ENCODE results near the gene KRTAP5-3. TPM values are rescaled to one million over a fixed set of nuclear protein-coding genes. Genes with fewer than 3 reads are reported as not detected.
"Not testable (repeated sequence)": the region's sequence is repeated elsewhere in the genome, so short reads cannot be mapped to it uniquely, and the experiment has no call there.

The KRTAP5-3 gene
- total RNA-seq, 1 donor from 2014 or later, result not detected

GRCh38 chr11:1581976-1582375 lies 26.3 kb downstream of the KRTAP5-3 start:
- no peaks in the 10 kb centered on the region for H3K4me1 Mint-ChIP-seq
- Histone ChIP-seq H3K4me3 (no peak overlapping the region), H3K4me2 (no peak overlapping the region), H3K27me3 (peaks cover 24% of the 10 kb centered on the region), H3K27ac (no peak overlapping the region), H3K36me3 (no peaks in the 10 kb centered on the region), H4K20me1 (ENCODE audit: low read depth) (no peaks in the 10 kb centered on the region), H3K9ac (no peak overlapping the region), H3F3A (ENCODE audit: low read depth) (no peaks in the 10 kb centered on the region), H3K9me3 (ENCODE audit: low read depth) (no peaks in the 10 kb centered on the region), H3K79me2 (ENCODE audit: low read depth) (no peaks in the 10 kb centered on the region), H3K4me1 (no peaks in the 10 kb centered on the region), H2AFZ (replicated peaks) (no peak overlapping the region)
- H3K36me3 Mint-ChIP-seq, result no peaks in the 10 kb centered on the region
- no peak overlapping the region for H3K27ac Mint-ChIP-seq
- no peak overlapping the region for H3K4me3 Mint-ChIP-seq
- peaks cover 16% of the 10 kb centered on the region for H3K27me3 Mint-ChIP-seq (ENCODE audit: insufficient read depth, low read depth)
- peaks cover 18% of the 10 kb centered on the region for H3K9me3 Mint-ChIP-seq
- no peak for DNase-seq (ENCODE audit: low spot score)
- TF ChIP-seq, protein P1, sequence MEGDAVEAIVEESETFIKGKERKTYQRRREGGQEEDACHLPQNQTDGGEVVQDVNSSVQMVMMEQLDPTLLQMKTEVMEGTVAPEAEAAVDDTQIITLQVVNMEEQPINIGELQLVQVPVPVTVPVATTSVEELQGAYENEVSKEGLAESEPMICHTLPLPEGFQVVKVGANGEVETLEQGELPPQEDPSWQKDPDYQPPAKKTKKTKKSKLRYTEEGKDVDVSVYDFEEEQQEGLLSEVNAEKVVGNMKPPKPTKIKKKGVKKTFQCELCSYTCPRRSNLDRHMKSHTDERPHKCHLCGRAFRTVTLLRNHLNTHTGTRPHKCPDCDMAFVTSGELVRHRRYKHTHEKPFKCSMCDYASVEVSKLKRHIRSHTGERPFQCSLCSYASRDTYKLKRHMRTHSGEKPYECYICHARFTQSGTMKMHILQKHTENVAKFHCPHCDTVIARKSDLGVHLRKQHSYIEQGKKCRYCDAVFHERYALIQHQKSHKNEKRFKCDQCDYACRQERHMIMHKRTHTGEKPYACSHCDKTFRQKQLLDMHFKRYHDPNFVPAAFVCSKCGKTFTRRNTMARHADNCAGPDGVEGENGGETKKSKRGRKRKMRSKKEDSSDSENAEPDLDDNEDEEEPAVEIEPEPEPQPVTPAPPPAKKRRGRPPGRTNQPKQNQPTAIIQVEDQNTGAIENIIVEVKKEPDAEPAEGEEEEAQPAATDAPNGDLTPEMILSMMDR (IDR thresholded peaks at IDR 0.05), result no peak
- TF ChIP-seq EZH2phosphoT487 (IDR thresholded peaks at IDR 0.05), result no peak
- TF ChIP-seq EZH2 (IDR thresholded peaks at IDR 0.05), result no peak

- peaks cover 71% of the 10 kb centered on the region for H3K27me3 ChIP-seq
- Mint-ChIP-seq H3K27ac (no peak overlapping the region), H3K9me3 (peaks cover 14% of the 10 kb centered on the region), H3K27me3 (ENCODE audit: insufficient read depth, low read depth) (peaks cover 33% of the 10 kb centered on the region), H3K4me1 (no peaks in the 10 kb centered on the region), H3K4me3 (no peak overlapping the region), H3K36me3 (no peaks in the 10 kb centered on the region)
- H3K4me1 ChIP-seq, result peaks cover 6% of the 10 kb centered on the region
- H3K27ac ChIP-seq, result no peak overlapping the region
- TF ChIP-seq EZH2 (IDR thresholded peaks at IDR 0.05), result no peak
- no peak for TF ChIP-seq EZH2phosphoT487 (IDR thresholded peaks at IDR 0.05)
- TF ChIP-seq, protein P1 (IDR thresholded peaks at IDR 0.05), result no peak
- H3K9me3 ChIP-seq (ENCODE audit: low read depth), result no peaks in the 10 kb centered on the region
- no peak overlapping the region for H3K4me3 ChIP-seq
- H3K9ac ChIP-seq, result no peak overlapping the region
- peaks cover 11% of the 10 kb centered on the region for H3F3A ChIP-seq (ENCODE audit: low read depth)
- H3K4me2 ChIP-seq, result no peak overlapping the region
- H4K20me1 ChIP-seq (ENCODE audit: low read depth), result peaks cover 19% of the 10 kb centered on the region
- no peaks in the 10 kb centered on the region for H3K36me3 ChIP-seq
- H2AFZ ChIP-seq (replicated peaks), result no peak overlapping the region
- no peak for DNase-seq (ENCODE audit: low spot score)
- no peaks in the 10 kb centered on the region for H3K79me2 ChIP-seq (ENCODE audit: low read depth)
Measured at GRCh38 chr11:1576825-1577224, 31.4 kb downstream of the KRTAP5-3 start.

GRCh38 chr11:1575756-1576155 lies 32.5 kb downstream of the KRTAP5-3 start:
- Mint-ChIP-seq H3K4me3 (peak overlapping the region; percentile 30), H3K27me3 (ENCODE audit: insufficient read depth, low read depth) (peaks cover 32% of the 10 kb centered on the region)
- H3K27ac ChIP-seq; H3K4me2 ChIP-seq; H3K36me3 Mint-ChIP-seq; H3K79me2 ChIP-seq (ENCODE audit: low read depth); H3K4me1 Mint-ChIP-seq; H3K9ac ChIP-seq; H3K27ac Mint-ChIP-seq; H3K9me3 ChIP-seq (ENCODE audit: low read depth); H3K4me3 ChIP-seq; H3K36me3 ChIP-seq; DNase-seq (ENCODE audit: low spot score); H3K9me3 Mint-ChIP-seq; H2AFZ ChIP-seq (replicated peaks): not testable (repeated sequence)
- peaks cover 11% of the 10 kb centered on the region for H3F3A ChIP-seq (ENCODE audit: low read depth)
- peaks cover 14% of the 10 kb centered on the region for H3K4me1 ChIP-seq
- H3K27me3 ChIP-seq, result peaks cover 81% of the 10 kb centered on the region
- H4K20me1 ChIP-seq (ENCODE audit: low read depth), result peaks cover 26% of the 10 kb centered on the region

DNA sequence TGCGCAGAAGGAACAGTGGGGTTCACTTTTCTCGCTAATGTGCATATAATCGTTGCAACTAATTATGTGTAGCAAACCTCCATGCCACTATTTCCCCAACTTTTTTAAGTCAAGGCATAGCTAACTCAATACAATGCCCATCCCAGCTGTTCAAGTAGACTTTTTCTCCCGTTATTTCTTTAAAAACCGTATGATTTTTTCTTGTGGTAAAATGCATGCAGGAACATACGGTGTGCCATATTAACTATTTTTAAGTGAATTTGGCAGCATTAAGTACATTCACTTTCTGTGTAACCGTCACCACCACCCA lies 33.4 kb downstream of the KRTAP5-3 start:
- Histone ChIP-seq H2AFZ (replicated peaks) (no peak overlapping the region), H3F3A (ENCODE audit: low read depth) (peaks cover 20% of the 10 kb centered on the region), H3K79me2 (ENCODE audit: low read depth) (no peaks in the 10 kb centered on the region), H3K4me3 (no peak overlapping the region), H3K9me3 (ENCODE audit: low read depth) (no peaks in the 10 kb centered on the region), H3K27me3 (peaks cover 89% of the 10 kb centered on the region), H3K9ac (no peak overlapping the region), H4K20me1 (ENCODE audit: low read depth) (peaks cover 33% of the 10 kb centered on the region), H3K4me2 (no peak overlapping the region), H3K27ac (no peak overlapping the region), H3K36me3 (no peaks in the 10 kb centered on the region), H3K4me1 (peaks cover 15% of the 10 kb centered on the region)
- H3K4me1 Mint-ChIP-seq, result no peaks in the 10 kb centered on the region
- H3K4me3 Mint-ChIP-seq, result peak overlapping the region; percentile 67
- H3K36me3 Mint-ChIP-seq, result no peaks in the 10 kb centered on the region
- peaks cover 37% of the 10 kb centered on the region for H3K27me3 Mint-ChIP-seq (ENCODE audit: insufficient read depth, low read depth)
- H3K9me3 Mint-ChIP-seq, result peaks cover 7% of the 10 kb centered on the region
- TF ChIP-seq EZH2phosphoT487 (IDR thresholded peaks at IDR 0.05) (no peak), EZH2 (IDR thresholded peaks at IDR 0.05) (no peak)
- TF ChIP-seq, protein P1 (IDR thresholded peaks at IDR 0.05), result no peak
- H3K27ac Mint-ChIP-seq, result no peak overlapping the region
- DNase-seq (ENCODE audit: low spot score), result no peak
